A549 (cell line): Measurements from ENCODE around the gene UBAP2L.

Experiments used
- CTCF ChIP-seq: fragments of >200 bp; sonication (Bioruptor Twin); formaldehyde crosslinking; IDR thresholded peaks from 3 replicates; pipeline ENCODE4 v1.5.1; 2016
- HOXB13 ChIP-seq: fragments of 250-450 bp; sonication (Bioruptor Pico); IDR thresholded peaks from 2 replicates; pipeline ENCODE4 v1.5.0; 2020; ENCODE audit warnings: low read depth, mild to moderate bottlenecking, moderate library complexity
- MAX ChIP-seq: IDR thresholded peaks from 2 replicates; pipeline ENCODE4 v1.6.1; 2012
- POLR2A ChIP-seq: IDR thresholded peaks from 2 replicates; pipeline ENCODE4 v1.6.1; 2012; ENCODE audit warnings: mild to moderate bottlenecking, low read length

GRCh38 chr1:154304664-154305337 lies 84.0 kb downstream of the UBAP2L start:
- TF ChIP-seq POLR2A = no peak
- TF ChIP-seq CTCF = no peak
- TF ChIP-seq MAX = no peak
- no peak for TF ChIP-seq HOXB13 (CRISPR knock-in tag)
